HG03103 (cell line): Measurements from ENCODE around the gene MKS1.

Experiments
- ATAC-seq: cut with Tn5 transposase; IDR thresholded peaks from one replicate; pipeline ENCODE4 v1.9.1; 2021; ENCODE audit warnings: low read depth; ENCODE audit not compliant: unreplicated experiment

MKS1 gene

GRCh38 chr17:58172369-58173071 is 46.5 kb downstream of the MKS1 start:
- ATAC-seq, result no peak

- ATAC-seq, result no peak
These were observed 48.4 kb downstream of the MKS1 start for GRCh38 chr17:58170622-58171021.

- no peak for ATAC-seq
These were observed 52.4 kb downstream of the MKS1 start, which contains the start of gene OR4D2 for GRCh38 chr17:58166682-58167081. TSS of gene OR4D2 (plus strand) at chr17:58166982. CDS start at chr17:58169656, 2,674 bp downstream.

GRCh38 chr17:58165981-58166380 is 53.1 kb downstream of the MKS1 start:
- ATAC-seq, result no peak

- ATAC-seq, result no peak
These were observed 57.5 kb downstream of the MKS1 start for GRCh38 chr17:58161566-58161965.

- no peak for ATAC-seq
These were observed 60.9 kb downstream of the MKS1 start for GRCh38 chr17:58158181-58158580.

GRCh38 chr17:58156839-58157803 is 61.9 kb downstream of the MKS1 start:
- no peak for ATAC-seq
